Psoas muscle (tissue), 8 donors: Measurements from ENCODE around the gene HECW1. TPM values are rescaled to one million over a fixed set of nuclear protein-coding genes. Genes with fewer than 3 reads are reported as not detected.

Source experiments
- ATAC-seq, 4 donors: fragments of 200-7000 bp; cut with Tn5 transposase; one replicate each; pipeline ENCODE4 v1.9.1; 2020; ENCODE audit warnings: moderate library complexity in 3 of 4, mild to moderate bottlenecking in 2 of 4
- DNase-seq, 2 donors: peaks; one replicate each; pipeline ENCODE4 v3.0.0-alpha.2; 2020
- H3K27ac ChIP-seq: fragments of 200-600 bp; one replicate; pipeline ENCODE4 v1.8.0; 2022
- H3K27me3 ChIP-seq, 3 donors: fragments of 200-600 bp in 1 of 3; one replicate each; pipeline versions ENCODE4 v1.6.1 to v1.8.0; 2013 to 2022; ENCODE audit warnings: low read length in 2 of 3, mild to moderate bottlenecking in 2 of 3, moderate library complexity in 1 of 3; ENCODE audit not compliant: insufficient read depth in 3 of 3
- H3K36me3 ChIP-seq, 2 donors: fragments of 200-600 bp in 1 of 2; one replicate each; pipeline versions ENCODE4 v1.6.1 to v1.8.0; 2013 to 2022; ENCODE audit warnings: low read depth in 1 of 2, mild to moderate bottlenecking in 1 of 2, moderate library complexity in 1 of 2; ENCODE audit not compliant: insufficient read depth in 1 of 2
- H3K4me1 ChIP-seq: fragments of 200-600 bp; one replicate; pipeline ENCODE4 v1.8.0; 2022
- H3K4me3 ChIP-seq: fragments of 200-600 bp; one replicate; pipeline ENCODE4 v1.8.0; 2022; ENCODE audit warnings: mild to moderate bottlenecking
- H3K9me3 ChIP-seq: fragments of 200-600 bp; one replicate; pipeline ENCODE4 v1.8.0; 2022
- WGBS, 3 donors: extraction: QIAGEN DNeasy Blood & Tissue Kit; methylation state at CpG; one replicate each; pipeline versions ENCODE4 v1.1.6 to v1.1.7; 2013; 5-methylcytosine and 5-hydroxymethylcytosine counted together
- intact Hi-C, 2 donors: fragments of 100-400 bp; cut with DNase I; formaldehyde crosslinking; loops; one replicate each; pipeline versions ENCODE4 v1.11.0 to v1.14.2; 2022
- polyA plus RNA-seq, 3 donors: library from polyadenylated mRNA; stranded (reverse); fragments of 200-250 nt; gene quantifications; one replicate each; pipeline ENCODE4 v1.2.3, GENCODE V29; 2013
- total RNA-seq, 4 donors: library from RNA; stranded (reverse); fragmentation: NEBNext Ultra II Directional in 2 of 4; extraction: Animal tissue kit (Norgen Biotek cat#: 25700) in 2 of 4; gene quantifications; one replicate each; pipeline versions ENCODE4 v1.2.1 to v1.2.4, GENCODE V29; 2021 to 2023
- TF ChIP-seq, protein P1 (sequence below): fragments of 200-600 bp; IDR thresholded peaks from one replicate; pipeline ENCODE4 v1.8.0; 2022; ENCODE audit warnings: antibody characterized with exemption
- donor health status: healthy with polysubstance abuse.
- donor health status: DM: no; HTN: no; CAD: no; lungs with moderate emphysema.
- donor health status: Bipolar disorder and iron deficiency.
- donor health status: healthy.
- donor health status: DM: yes; HTN: yes; CAD: no.
- donor health status: DM: no; HTN: no; CAD: no.
- donor health status: DM: no; HTN: no; CAD: no.
- donor health status: DM: yes; HTN: yes; CAD: no.

HECW1 gene
- total and polyA plus RNA-seq, 7 donors: 0.07 to 2.8 (median 1.0) TPM

DNA sequence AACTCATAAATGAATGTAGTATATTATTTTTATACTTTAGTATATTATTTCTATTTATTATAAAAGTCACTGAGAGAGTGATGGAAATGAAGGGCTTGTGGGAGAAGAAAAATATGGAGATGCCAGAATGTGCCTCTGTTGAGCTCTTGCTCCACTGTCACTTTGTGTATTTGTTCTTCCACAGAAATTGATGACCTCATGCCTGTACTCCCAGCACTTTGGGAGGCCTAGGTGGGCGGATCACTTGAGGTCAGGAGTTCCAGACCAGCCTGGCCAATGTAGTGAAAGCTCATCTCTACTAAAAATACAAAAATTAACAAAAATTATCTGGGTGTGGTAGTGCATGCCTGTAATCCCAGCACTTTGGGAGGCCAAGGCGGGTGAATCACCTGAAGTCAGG, 394.0 kb downstream of the HECW1 start:
- H3K27ac ChIP-seq: no peak overlapping the region
- peaks cover 0 to 4% (median 2%) of the 10 kb centered on the region in 3 donors for H3K27me3 ChIP-seq
- no peak for ATAC-seq
- intact Hi-C loops: no loop called here
- H3K36me3 ChIP-seq: no peaks in the 10 kb centered on the region
- DNase-seq: no peak
- no peaks in the 10 kb centered on the region for H3K9me3 ChIP-seq
- no peak overlapping the region for H3K4me3 ChIP-seq
- no peaks in the 10 kb centered on the region for H3K4me1 ChIP-seq
- WGBS, 3 donors: 89 to 92% (median 92%) methylated on average over 2 of the region's 2 CpGs
- TF ChIP-seq, protein P1, sequence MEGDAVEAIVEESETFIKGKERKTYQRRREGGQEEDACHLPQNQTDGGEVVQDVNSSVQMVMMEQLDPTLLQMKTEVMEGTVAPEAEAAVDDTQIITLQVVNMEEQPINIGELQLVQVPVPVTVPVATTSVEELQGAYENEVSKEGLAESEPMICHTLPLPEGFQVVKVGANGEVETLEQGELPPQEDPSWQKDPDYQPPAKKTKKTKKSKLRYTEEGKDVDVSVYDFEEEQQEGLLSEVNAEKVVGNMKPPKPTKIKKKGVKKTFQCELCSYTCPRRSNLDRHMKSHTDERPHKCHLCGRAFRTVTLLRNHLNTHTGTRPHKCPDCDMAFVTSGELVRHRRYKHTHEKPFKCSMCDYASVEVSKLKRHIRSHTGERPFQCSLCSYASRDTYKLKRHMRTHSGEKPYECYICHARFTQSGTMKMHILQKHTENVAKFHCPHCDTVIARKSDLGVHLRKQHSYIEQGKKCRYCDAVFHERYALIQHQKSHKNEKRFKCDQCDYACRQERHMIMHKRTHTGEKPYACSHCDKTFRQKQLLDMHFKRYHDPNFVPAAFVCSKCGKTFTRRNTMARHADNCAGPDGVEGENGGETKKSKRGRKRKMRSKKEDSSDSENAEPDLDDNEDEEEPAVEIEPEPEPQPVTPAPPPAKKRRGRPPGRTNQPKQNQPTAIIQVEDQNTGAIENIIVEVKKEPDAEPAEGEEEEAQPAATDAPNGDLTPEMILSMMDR: no peak

DNA sequence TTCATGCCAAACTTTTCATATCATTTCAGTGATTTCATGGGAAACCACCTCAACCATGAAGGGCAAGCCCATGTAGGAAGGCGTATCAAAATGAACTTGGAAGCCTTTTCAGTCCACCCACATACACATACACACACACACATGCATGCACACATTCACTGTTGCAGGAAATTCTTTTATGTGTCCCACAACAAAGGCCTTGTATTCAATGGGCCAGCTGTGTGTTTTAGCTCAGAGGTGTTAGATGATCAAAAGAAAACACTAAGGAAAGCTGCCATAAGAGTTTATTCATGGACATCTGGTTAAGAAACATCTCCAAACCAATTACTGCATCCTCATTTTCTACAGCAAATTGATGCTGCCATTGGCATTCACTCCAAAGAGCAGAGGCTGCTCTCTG, 396.0 kb downstream of the HECW1 start:
- H3K9me3 ChIP-seq: no peaks in the 10 kb centered on the region
- H3K4me1 ChIP-seq: no peaks in the 10 kb centered on the region
- peaks cover 0 to 9% (median 4%) of the 10 kb centered on the region in 3 donors for H3K27me3 ChIP-seq
- DNase-seq (no peak), ATAC-seq (no peak)
- WGBS, 3 donors: 46 to 63% (median 53%) methylated on average over 1 of the region's 1 CpG
- H3K27ac ChIP-seq: no peak overlapping the region
- TF ChIP-seq, protein P1: no peak
- no peak overlapping the region for H3K4me3 ChIP-seq
- H3K36me3 ChIP-seq: no peaks in the 10 kb centered on the region
- intact Hi-C loops: no loop called here

DNA sequence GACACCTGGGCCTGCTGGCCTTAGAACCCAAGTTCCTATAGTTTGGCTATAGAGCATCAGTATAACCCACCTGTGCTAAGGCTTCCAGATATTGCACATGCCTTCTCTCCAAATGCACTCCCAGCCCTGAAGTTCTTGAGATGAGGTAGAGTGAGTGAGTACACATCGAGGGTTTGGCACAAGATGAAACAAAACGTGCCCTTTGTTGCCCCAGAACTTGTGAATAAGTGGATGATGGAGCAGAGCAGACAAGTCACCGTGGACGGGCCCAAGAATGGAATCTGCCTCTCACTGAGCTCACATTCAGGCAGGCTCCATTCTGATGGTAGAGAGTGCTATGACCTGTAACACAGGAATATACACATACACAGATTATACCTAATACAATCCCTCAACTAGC, 397.5 kb downstream of the HECW1 start:
- no peak overlapping the region for H3K4me3 ChIP-seq
- no peaks in the 10 kb centered on the region for H3K4me1 ChIP-seq
- peaks cover 0 to 10% (median 4%) of the 10 kb centered on the region in 3 donors for H3K27me3 ChIP-seq
- TF ChIP-seq, protein P1: no peak
- DNase-seq (no peak), ATAC-seq (no peak)
- H3K36me3 ChIP-seq: no peaks in the 10 kb centered on the region
- no peak overlapping the region for H3K27ac ChIP-seq
- H3K9me3 ChIP-seq: no peaks in the 10 kb centered on the region
- WGBS, 3 donors: 88 to 91% (median 88%) methylated on average over 4 of the region's 4 CpGs
- intact Hi-C loops: no loop called here

DNA sequence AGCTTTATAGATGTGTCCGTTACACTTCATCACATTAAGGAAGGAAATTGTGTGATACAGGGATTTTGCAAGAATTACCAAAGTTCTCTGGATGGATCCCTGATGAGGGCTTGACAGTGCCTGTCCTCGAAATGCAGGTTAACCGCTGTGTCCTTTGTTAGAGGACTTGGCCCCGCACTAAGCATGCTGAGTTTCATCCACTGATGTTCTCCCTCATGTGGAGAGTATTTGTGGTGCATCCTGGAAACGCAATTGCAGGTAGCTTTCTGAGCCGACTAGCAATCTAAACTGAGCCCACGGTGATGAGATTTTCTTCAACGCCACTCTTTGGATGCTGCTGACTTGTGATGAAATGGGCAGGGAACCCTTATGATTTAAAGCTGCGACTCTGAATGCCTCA, 398.6 kb downstream of the HECW1 start:
- H3K9me3 ChIP-seq: no peaks in the 10 kb centered on the region

More for the DNA sequence above, 398.6 kb downstream of the HECW1 start:
- no peak for ATAC-seq
- 81 to 87% (median 83%) methylated on average over 9 of the region's 9 CpGs for whole genome bisulfite sequencing, 3 donors
- no peak overlapping the region for H3K27ac ChIP-seq
- no peaks in the 10 kb centered on the region for H3K4me1 ChIP-seq
- peaks cover 0 to 10% (median 4%) of the 10 kb centered on the region in 3 donors for H3K27me3 ChIP-seq
- H3K4me3 ChIP-seq: no peak overlapping the region
- H3K36me3 ChIP-seq: no peaks in the 10 kb centered on the region
- intact Hi-C loops: no loop called here
- DNase-seq: no peak
- TF ChIP-seq, protein P1: no peak
